GM18520 (cell line): ENCODE measurements around the gene DMKN.

Experiments used
- ATAC-seq: cut with Tn5 transposase; IDR thresholded peaks from one replicate; pipeline ENCODE4 v1.9.1; 2021; ENCODE audit not compliant: unreplicated experiment

Gene DMKN

DNA sequence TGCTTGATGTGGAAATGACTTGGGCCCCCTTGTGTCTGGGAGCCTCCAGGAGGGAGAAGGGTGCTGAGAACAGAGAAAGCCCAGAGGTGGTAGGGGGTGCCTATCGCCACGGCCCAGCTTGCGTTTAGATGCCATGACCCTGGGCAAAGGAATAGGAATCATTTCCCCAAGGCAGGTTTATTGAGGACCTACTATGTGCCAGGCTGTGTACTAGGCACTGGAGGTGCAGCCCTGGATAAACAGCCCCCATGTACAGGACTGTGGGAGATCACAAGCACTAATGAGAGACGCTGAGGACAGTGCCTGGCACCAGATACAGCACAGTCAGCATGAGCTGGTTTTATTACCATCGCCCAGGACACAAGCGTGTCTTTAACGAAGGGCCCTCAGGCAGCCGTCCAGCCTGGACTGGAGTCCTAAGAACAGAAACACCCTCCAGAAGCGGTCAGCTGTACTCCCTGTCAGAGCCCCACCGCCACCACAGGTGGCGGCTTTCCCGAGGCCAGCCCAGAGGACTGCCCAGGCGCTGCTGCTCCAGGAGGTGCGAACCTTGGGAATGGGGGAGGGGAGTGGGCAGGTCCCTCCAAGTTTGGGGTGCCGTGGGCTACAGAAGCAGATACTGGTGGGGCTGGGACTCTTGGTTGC is 36.6 kb upstream of the DMKN start:
- ATAC-seq, result no peak

DNA sequence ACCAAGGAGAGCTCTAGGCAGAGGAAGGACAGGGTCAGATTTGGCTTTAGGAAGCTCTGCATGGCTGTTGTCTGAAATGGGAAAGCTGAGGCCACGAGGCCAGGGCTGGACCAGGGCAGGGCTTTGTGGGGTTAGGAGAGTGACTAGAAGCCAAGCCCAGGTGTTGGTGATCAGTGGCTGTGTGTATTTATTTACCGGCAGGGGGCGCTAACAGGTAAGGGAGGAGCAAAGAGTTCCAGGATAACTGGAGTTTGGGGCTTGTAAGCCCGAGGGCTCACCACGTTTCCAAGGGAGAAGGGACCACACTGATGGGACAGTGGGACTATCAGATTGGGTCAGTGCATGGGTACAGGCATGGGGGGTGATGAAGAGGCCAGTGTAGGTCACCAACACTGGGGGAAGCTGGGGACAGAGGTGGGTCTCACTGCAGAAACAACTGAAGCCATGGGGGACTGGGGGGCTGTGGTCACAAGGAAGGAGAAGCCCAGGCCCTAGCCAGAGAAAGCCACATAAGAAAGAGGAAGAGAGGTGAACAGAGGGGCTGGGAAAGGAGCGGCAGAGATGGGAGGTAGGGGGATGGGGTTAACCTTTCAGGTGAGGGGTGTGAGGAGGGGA is 35.8 kb upstream of the DMKN start:
- ATAC-seq, result no peak

DNA sequence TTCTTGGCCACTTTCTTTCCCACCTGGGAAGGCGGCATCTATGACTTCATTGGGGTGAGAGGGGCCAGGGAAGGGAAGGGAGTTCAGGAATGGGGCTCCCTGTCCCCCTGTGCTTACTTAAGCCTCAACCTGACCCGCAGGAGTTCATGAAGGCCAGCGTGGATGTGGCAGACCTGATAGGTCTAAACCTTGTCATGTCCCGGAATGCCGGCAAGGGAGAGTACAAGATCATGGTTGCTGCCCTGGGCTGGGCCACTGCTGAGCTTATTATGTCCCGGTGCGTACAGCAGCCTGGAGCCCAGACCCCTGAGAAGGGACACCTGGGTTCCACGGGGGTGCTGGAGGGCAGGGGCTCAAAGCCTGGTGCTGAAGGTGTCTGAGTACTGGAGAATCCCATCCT is 33.1 kb upstream of the DMKN start:
- no peak for ATAC-seq

DNA sequence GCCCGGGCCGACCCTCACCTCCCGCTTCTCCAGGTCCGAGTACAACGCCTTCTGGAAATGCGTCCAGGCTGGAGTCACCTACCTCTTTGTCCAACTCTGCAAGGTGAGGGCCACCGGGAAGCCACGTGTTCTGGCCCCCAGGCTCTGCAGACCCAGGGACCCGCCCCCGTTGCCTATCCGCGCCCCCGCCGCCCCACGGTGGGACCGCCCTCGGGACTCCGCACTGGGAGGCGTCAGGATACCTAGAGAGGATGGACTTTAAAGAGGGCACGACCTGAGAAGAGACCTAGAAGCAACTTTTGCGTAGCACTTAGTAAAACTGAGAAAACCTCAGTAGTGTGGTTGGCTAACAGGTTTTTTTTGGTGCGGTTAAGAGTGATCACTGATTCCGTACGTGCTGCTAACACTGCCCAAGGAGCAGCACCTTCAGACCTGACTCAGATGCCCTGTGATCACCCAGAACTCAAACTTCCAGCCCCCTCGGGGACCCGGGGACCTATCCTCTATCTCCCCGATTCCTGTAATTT is 32.5 kb upstream of the DMKN start:
- ATAC-seq, result peak; percentile 37

DNA sequence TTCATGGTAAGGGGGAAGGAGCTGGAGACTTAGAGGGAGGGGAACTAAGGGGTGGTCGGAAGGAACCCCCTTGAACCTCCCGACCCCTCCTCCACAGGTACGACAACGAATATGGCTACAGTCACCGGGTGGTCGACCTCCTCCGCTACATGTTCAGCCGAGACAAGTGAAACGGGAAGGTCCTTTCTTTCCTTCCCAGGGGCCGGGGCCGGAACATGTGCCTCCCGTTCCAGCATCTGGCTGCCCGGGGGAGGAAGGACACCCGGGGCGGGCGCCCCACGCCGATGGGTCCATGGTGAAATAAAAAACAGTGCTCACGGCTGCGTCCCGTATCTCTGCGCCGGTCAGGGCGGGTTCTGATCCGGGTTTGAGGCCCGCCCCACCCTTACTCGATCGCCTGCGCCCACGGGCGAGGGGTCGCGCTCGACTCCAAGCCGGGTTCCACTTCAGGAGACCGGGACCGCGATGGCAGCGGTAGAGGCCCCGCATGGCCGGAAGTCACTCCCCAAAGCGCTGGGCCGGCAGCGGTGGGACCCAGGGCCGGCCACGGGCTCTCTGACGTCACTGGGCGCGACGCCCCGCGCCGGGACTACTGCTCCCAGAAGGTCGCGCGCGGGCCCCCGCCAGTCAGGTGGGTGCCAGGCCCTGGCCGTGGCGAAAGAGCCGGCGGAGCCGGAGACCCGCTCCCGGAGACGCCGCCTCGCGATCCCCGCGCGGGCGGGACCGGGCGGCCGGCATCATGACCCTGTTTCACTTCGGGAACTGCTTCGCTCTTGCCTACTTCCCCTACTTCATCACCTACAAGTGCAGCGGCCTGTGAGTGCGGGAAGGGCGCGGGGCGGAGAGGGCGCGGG is 31.8 kb upstream of the DMKN start, which contains the start of gene TMEM147:
TMEM147 (plus strand) TSS at position 626 of the 854 bp plus-strand sequence; CDS start at position 740, 114 bp downstream.
- peak; percentile 76 for ATAC-seq

DNA sequence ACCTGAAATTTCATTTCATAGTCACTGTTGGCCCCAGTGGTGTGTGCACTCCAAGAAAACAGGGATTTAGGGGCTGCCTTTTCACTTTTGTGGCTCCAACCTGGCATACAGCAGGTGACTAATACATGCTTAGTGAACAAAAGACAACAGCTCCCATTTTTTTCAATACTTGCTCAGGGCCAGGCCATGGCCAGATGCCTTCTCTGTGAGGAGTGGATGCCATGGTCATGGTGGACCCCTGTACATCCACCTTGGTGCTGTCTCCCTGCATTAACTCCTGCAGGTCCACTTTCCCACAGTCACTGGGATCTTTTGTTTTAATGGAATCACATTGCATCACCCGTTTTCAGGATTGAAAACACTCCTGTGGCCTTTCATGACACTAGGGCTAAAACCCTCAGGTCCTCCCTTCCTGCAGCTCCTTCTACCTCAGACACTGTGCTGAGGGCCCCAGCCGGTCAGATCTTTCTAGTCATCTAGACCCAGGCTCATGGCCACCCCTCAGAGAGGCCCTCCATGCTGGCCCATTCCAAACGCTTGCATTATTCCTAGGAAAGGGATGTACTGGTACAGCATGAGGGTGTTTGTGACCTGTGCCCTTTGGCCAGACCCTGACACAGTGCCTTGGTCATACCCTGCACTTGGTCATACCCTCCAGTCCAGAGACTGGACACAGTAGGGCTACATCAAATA is 30.8 kb upstream of the DMKN start:
- no peak for ATAC-seq

DNA sequence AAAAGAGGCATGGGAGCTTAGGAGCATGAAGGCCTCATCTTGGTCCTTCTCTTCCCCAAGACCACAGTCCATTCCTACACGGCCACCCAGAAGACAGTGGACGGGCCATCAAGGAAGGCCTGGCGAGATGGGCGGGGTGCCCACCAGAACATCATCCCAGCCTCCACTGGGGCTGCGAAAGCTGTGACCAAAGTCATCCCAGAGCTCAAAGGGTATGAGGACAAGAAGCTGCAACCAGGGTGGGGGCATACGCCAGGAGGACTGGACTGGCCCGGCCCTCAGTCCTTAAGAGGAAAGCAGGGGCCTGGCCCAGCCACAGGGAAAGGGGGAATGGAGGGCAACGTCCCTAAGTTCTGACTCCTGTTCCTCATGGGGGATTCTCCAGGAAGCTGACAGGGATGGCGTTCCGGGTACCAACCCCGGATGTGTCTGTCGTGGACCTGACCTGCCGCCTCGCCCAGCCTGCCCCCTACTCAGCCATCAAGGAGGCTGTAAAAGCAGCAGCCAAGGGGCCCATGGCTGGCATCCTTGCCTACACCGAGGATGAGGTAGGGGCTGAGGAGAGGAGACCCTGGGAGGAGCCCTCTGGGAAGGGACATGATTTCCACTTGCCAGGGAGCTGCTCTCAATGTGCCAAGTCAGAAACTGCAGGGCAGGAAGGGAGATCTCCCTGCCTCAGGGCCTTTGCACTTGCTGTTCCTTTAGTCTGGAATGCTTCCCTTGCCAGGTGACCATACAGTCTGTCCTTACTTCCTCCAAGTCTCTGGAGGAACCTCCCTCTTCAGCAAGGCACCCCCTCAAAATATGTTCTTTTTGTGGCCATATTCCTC is 30.0 kb upstream of the DMKN start:
- no peak for ATAC-seq

DNA sequence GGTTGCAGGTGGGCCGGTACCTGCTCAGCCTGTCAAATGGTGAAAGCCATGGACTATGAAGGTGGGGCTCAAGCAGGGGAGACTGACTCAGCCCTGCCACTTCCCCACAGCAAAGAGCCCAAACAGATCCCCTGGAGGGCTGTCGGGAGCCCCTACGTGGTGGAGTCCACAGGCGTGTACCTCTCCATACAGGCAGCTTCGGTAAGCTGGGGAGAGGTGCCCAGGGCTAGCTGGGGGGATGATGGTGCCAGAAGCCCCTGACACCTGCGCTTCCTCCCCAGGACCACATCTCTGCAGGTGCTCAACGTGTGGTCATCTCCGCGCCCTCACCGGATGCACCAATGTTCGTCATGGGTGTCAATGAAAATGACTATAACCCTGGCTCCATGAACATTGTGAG is 28.8 kb upstream of the DMKN start:
- ATAC-seq, result no peak

DNA sequence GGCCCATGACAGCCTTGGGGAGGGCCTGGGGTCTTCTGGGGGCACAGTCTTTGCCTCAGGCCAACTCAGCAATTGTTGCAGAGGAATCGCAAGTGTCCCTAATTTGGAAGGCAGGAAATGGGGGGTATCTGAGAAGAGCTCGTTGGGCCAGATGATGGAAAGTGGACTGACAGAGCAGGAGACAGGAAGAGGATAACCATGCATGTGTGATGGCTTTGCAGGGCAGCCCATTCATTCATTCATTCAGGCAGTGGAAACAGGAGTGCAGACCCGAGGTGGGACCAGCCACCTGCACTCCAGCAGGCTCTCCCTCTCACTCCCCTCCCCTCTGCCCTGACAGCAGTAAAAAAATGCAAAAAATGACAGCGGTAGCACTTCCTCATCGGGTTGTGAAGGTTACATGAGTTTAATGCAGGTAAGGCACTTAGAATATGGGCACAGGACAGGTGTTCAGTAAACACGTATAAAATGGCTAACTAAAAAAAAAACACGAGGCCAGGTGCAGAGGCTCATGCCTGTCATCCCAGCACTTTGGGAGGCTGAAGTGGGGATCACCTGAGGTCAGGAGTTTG is 27.0 kb upstream of the DMKN start:
- no peak for ATAC-seq

DNA sequence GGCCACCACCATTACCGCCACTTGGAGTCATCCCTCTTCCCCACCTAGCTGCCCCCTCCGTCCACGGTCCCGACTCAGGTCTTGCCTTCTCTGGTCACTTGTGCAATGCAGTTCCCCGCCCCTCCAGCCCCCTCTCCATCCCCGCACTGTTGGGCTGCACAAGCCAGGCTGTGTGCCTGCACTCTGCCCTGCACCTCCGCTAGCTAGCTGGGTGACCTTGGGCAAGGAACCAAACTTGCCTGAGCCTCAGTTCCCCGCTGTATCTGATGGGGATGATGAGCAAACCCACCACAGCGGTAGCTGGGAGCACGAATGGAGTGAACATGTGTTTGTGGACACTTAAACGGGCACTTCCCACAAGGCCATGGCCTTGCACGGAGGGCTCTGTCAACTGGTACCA is 26.4 kb upstream of the DMKN start:
- ATAC-seq, result no peak

DNA sequence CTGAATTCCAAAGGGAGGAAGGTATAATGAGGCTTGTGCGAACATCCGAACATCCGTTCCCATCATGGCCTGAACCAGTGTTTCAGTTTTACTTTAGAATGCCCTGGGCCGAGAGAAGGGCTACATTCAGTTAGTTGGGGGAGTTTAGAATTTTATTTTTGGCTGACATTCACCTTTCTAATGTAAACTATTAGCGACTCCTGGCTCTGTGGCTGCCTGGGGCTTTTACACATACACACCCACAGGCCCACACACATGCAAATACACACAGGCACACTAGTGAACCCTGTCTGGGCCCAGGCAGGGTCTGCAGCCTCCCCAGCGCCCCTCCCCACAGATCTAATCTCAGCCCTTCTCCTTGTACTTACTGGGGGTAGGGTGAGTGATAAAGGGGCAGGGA is 25.9 kb upstream of the DMKN start:
- ATAC-seq, result no peak

DNA sequence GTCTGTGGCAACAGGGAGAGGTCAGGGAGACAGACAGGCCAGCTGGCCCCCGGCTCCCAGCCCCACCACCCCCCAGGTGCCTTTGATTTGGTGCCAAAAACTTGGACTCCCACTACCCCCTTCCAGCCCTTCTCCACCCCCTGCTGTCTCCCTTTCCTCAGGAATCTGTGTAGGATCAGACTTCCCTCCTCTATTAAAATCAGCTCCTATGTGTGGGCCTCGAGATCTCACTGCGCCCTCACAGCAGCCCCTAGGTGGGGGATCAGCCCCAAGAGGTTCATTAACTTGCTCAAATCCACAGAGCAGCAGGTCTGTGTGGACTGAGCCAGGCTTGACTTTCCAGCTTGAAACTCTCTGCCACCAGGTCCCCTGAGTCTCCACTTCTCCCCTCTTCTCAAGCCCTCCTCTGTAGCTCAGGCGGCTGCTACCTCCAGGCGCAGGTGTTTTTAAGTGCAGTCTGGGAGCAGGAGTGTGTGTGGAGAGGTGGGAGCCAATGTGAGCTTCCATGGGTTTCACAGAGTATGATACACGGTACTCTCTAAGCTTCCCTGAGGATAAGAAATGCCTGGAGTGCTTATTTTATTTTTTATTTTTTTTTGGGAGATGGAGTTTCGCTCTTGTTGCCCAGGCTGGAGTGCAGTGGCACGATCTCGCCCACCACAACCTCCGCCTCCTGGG is 21.5 kb upstream of the DMKN start:
- no peak for ATAC-seq

DNA sequence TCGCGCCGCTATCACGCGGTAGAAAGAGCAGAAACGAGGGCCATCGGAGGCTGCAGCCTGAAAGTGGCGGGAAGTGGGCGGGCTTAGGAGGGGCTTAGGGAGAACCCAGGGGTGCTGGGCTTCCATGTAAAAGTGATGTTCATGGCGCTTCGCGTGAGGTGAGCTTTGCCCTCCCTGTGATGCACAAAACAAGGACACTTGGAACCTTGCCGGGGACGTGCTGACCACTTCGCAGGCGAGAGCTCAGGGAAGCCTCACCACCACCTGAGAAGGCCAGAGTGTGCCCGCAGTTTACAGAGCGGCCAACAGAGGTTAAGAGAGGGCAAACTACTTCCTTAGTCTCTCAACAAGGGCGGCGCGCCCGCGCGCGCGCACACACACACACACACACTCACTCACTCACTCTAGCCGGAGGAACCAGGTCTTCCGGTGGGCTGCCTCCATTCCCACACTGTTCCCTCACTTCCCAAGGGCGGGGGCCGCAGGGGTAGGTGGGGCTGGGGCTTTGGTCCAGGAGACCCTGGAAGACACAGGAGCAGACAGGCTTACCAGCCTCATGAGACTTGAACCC is 20.5 kb upstream of the DMKN start:
- ATAC-seq, result no peak

DNA sequence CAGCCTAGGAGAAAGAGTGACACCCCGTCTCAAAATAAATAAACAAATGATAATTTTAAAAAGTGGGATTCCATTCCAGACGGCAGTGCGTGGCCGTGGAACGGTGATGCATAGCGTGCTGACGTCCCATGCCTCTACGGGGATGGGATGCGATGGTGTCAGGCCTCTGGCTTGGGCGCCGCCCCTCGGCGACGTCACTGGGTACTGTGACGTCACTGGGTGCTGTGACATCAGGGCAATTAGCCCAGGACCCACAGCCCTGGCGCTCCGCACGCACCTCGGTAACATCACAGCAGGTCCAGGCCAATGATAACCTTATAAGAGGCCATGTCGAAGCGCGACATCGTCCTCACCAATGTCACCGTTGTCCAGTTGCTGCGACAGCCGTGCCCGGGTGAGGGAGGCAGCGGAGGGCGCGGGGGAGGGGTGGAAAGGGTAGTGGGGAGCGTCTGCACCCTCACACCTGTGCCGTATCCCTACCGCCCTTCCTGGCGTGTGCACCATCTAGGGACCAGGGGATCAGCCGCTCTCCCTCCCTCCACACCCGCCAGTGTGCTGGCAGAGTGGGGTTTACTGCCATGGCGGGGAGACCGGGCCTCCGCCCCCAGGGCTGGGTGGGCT is 19.9 kb upstream of the DMKN start, which contains the start of gene GAPDHS:
GAPDHS (plus strand) TSS at position 256 of the 621 bp plus-strand sequence; CDS start at position 328, 72 bp downstream.
- no peak for ATAC-seq

DNA sequence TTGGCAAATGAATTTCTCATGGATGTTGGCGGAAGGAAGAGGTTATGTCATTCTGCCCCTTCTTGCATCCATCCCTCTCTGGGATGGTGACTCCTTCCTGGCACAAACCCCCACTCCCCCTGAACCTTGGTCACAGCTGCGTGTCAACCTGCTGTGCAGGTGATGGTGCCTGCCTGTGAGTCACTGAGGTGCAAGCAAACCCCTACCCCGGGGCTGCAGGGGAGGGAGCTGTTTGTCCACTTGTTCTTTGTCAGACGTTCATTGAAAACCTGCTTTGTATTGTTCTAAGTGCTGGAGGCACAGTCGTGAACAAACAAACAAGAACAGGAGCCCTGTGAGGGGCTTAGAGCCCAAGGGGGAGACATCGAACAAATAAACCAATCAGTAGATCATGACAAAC is 17.8 kb upstream of the DMKN start:
- ATAC-seq, result no peak

DNA sequence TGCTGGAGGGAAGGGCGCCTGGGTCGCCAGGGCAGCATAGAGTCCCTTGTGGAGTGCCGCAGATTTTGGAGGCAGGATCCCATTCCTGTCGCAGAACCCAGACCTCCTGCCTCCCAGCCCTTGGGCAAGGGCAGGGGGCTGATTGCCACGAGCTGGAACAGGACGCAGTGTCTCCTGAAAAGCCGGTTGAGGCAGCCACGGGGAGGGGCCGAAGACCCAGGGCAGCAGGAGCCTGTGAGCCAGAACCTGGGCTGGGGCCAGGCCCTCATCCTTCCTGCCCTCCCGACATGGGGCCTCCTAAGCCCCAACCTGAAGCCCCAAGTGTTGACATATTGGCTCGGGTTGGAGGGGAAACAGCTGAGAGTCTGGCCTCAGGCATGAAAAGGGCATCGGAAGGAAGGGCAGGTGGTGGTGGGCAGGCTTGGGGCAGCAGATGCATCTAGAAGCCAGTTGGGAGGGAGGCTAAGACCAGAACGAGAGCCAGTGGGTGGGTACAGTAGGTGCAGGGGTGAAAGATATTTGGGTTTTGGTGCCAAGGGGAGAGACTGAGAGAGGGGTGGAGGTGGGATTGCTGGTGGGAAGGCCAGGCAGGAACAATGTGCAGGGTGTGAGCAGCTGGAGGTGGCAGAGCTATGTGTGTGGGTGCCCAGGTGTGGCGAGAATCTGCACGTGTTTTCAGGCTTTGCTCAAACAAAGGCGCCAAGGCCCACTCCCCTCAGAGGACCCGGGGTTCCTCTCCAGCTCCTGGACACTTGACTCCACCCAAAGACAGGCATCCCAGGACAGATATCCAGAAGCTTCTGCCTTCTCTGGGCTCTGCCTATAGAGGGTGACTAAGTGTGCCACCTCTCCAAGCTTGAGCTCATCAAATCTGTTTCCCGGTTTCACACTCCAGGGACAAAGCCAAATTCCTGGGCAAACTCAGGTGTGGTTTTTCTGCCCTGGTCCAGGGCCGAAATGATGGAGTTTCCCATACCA is 16.1 kb upstream of the DMKN start:
- ATAC-seq, result no peak
